GM21515 (cell line): ENCODE results near the gene VWA5B2.
"Not testable (repeated sequence)": the region's sequence is repeated elsewhere in the genome, so short reads cannot be mapped to it uniquely, and the experiment has no call there.

Source experiments
- ATAC-seq: cut with Tn5 transposase; IDR thresholded peaks from one replicate; pipeline ENCODE4 v1.9.1; 2021; ENCODE audit not compliant: unreplicated experiment

Gene VWA5B2

DNA sequence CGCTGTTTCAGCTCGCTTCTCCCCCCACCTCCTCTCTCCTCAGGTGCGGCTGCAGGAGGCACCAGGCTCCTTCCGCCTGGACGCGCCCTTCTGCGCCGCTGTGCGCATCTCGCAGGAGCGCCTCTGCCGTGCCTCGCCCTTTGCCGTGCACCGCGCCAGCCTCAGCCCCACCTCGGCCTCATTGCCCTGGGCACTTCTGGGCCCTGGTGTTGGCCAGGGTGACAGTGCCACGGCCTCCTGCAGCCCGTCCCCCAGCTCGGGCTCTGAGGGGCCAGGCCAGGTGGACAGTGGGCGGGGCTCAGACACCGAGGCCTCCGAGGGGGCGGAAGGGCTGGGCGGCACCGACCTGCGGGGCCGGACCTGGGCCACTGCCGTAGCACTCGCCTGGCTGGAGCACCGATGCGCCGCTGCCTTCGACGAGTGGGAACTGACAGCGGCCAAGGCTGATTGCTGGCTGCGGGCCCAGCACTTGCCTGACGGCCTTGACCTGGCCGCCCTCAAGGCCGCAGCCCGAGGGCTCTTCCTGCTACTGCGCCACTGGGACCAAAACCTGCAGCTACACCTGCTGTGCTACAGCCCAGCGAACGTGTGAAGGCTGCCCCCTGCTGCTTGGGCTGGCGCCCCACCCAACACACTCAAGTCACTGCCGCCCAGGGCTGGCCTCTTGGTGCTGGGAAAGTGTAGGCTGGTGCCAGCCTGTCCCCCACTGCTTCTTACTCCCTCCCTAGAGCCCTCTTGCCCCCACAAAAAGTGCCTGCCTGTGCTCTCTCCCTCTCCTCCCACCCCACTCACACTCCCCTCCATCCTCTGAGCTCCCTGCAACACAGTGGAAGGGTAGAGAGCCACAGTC is 12.3 kb downstream of the VWA5B2 start:
- no peak for ATAC-seq

DNA sequence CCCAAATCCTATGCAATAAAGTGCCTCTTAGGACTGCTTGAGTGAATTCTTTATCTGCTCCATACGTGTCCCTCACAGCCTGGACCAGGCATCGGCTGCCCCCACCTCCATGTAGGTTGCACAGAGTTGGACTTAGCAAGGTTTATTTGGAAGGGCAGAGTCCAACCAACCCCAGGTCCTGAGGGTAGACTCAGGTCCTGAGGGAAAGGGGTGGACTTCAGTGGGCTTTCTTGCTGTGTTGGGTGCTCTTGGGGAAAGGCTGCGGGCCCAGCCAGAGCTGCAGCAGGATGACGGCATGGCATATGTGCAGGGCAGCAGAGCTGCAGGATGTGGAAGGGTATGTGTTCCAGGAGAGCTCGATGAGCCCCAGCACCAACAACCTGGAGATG is 12.9 kb downstream of the VWA5B2 start:
- ATAC-seq = no peak

DNA sequence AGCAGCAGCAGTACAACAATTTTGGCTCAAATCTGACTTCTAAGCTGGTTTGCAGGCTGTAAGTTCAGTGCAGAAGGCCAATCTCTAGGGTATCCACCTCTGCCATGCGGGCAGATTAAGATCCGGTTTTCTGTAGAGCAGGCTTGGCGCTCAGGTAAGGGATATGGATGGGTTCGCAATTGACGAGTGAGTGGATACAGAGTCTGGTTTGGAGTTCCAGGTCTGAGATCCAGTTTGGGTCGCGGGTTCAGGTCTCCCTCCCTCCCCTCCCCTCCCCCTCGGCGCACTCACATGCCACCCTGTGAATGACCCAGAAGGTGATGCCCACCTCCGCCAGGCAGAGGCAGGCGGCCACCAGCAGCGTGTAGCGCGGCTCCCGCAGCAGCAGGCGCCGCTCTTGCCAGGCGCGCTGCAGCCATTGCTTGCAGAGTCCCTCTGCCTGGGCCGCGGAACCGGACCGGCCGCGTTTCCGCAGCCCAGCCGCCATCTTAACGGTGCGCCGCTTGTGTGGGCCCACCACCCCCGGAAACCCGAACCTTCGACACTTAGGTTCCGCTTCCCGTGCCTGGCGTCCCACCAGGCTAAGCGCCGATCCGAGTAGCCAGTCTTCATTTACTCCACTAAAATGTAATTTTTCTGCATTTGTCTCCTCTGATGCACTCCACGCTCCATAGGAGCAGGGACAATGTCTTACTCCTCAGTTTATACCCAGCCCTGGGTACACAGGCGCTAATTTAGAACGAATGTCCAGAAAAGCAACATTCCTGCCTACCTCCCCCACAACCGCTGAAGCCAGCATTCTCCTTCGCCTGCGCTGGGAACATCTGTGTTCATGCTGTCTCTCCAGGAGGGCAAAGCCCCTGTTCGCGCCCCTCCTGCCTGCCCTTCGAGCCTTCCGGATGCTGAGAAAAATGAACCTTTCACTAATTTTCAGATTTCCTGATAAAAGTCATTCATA is 19.3 kb downstream of the VWA5B2 start, which contains the start of gene ALG3:
Gene ALG3, minus strand, starts transcription at position 509 of the 958 bp plus-strand sequence. Its CDS starts 22 bp downstream, at position 487.
- ATAC-seq = peak; percentile 49

DNA sequence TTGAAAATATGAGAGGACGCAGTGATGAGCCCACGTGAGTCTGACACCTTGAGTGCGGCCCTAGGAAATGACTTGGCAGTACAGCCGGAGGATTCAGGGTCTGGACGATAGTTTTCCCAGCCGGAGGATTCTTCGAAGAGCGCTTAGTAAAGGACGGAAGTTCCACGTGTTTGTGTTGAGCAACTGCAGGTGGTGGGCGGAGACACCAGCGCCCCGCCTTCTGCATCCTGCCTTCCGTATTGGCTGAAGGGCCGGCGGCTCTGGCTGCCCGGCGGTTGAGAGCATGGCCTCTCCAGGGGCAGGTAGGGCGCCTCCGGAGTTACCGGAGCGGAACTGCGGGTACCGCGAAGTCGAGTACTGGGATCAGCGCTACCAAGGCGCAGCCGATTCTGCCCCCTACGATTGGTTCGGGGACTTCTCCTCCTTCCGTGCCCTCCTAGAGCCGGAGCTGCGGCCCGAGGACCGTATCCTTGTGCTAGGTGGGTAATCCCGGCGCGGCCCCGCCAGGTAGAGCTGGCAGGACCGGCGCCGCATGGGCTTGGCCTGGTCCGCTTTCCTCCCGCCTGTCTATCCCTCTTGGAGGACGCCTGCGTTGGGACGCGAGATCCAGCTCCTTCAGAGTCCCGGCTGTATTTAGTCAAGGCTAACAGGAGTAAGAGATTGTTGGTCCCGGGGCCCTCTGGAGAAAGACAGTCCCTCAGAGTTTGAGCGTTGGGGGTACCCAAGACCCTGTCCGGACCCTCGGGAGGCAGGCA is 20.2 kb downstream of the VWA5B2 start, which contains the start of gene EEF1AKMT4:
Gene EEF1AKMT4, plus strand, starts transcription at position 261 of the 755 bp plus-strand sequence. Its CDS starts 23 bp downstream, at position 284.
- ATAC-seq = peak; percentile 90

DNA sequence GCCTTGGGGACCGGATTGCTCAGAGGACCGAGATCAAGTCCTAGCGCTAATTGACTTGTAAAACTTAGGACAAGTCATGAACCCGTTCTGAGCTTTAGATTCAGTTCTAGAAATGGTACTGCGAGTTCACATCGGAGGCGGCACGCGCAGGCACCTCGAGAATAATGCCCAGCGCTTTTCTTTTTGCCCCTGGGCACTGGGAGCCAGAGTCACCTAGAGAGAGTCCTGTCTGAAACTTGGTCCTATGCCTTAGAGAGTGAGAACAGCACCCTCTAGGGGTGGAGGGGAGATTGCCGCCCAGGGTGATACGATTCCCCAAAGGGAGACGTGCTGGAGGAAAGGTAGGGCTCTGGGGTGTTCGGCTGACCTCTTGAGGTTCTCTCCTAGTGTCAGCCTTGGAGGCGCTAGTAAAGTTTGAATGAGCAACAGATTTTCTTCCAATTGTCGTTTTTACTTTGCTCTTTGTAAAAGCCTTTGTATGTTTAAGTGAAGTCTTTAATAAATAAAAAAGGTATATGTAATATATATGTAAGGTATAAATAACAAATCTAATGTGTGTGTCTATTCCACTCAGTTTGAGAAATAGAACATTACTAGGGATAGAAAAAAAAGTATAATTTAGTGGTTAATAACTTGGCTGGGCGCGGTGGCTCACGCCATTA is 20.9 kb downstream of the VWA5B2 start:
- ATAC-seq = peak; percentile 61

DNA sequence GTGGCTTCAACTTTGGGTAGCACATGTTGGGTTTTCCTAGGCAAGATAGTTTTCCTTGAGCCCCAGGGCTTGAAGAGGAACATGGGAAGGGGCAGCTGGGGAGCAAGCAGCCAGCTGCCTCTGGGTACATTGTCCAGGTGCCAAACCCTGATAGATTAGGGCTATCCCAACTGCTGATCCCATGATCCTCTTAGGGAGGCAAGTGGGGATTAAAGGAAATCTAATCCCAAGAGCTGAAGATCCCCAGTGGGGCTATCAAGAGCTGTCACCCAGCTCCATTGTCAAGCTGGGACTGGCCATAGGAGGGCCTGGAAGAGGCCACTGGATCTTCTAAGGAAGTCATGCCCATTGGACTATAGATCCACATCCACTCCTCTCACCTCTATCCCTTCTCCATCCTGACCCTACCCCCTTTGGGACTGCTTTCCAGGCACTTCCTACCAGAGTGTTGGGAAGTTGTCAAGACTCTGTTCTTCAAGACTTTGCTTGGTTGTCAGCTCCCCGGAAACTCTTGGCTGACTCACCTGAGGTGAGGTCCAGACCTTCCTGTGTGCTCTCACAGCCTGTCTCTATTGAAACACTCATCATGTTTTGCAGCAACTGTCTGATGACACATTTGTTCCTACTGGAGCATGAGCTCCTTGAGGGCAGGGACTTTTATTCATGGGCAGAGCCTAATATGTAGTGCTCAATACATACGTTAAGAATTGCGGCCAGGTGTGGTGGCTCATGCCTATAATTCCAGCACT is 26.1 kb downstream of the VWA5B2 start:
- ATAC-seq = no peak

DNA sequence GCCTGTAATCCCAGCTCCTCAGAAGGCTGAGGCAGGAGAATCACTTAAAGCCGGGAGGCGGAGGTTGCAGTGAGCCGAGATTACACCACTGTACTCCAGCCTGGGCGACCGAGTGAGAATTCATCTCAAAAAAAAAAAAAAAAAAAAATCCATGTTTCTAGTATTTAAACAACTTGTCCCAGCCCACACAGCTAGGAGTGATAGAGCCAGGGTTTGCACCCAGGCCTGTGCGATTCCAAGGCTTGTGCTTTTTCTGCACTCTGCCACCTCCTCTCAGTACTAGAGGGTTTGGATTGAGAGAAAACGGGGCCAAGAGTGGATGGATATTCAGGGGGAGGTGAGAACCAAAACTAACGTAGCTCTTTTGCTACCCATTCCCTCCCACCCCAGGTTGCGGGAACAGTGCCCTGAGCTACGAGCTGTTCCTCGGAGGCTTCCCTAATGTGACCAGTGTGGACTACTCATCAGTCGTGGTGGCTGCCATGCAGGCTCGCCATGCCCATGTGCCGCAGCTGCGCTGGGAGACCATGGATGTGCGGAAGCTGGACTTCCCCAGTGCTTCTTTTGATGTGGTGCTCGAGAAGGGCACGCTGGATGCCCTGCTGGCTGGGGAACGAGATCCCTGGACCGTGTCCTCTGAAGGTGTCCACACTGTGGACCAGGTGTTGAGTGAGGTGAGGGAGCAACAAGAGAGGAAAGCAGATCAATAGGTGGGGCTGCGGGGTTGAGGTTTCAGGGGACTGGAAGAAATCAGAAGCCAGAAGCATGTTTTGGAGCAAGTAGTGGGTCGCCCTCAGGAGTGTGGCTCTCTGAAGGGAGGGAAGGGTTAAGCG is 27.9 kb downstream of the VWA5B2 start:
- ATAC-seq = no peak

DNA sequence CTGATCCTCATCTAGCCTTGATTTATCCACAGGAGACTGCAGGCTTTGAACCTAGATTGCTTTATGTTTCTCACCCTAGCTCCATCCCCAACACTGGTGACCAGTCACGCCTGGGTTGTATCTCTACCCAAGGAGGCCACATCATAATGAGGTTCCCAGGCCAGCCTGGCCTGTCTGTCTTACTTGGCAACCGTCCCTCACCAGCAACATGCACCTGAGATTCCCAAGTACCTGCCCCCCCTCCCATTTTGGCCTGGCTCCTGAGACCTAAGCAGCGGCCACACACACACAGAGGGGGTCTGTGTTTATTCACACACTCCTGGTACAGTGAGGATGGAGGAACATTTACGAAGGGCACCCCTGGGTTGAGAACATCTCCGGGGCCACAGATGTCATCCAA is 29.5 kb downstream of the VWA5B2 start:
- no peak for ATAC-seq

DNA sequence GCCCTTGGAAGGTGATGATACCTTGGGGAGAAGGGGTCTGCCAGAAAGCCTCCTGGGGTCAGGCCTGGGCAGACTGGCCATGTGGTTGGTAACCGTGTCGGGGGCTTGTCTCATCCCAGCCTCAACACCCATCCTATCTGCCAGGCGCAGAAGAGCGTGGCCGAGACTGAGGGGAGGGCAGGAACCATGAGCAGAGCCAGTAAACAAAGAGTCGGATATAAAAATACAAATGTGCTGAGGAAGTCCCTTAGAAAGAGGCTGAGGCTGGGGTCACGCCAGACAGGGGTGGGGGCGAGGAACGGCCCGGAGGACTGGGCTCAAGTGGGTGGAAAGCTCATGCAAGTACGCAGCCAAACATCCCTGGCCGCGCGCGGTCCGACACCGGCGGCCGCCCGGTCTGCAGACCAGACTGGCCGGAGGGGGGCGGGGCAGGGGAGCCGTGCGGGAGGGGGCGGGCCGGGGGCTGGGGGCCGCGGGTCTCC is 30.1 kb downstream of the VWA5B2 start:
- no peak for ATAC-seq

DNA sequence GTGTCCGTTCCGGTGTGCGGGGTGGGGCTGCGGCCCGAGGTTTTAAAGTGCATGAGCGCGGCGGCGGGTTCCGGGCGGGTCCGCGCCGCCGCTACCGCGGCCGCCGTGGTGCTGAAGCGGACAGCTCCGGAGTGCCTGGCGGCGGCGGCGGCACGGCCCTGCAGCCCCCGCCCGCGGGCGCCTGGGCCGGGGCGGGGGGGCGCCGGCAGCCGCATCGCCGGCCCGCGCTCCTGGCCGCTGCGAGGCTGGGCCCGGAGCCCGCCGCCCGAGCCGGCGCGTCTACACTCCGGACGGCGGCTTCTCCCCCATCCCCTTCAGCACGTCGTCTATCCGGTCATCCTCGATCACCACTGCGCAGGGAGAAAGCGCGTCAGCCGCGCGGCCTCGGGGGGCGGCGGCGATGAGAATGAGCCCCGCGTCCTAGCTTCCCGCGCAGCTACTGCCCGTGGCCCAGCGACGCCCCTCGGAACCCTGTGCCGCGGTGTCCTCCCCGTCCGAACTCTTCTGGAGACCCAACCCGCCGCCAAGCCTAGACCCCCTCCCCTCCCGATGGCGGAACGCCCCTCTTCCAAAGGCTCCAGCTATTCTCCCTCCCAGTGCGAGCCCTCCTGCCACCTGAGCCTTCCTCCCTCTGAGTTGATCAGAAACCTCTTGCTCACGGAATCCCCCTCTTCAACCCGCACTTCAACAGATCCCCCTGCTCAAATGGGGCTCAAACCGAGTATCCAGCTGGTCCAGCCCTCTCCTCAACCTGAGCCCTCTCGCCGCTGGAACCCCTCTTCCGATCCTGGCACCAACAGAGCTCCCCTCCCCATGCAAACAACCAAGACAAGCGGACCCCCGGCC is 30.7 kb downstream of the VWA5B2 start:
- no peak for ATAC-seq

DNA sequence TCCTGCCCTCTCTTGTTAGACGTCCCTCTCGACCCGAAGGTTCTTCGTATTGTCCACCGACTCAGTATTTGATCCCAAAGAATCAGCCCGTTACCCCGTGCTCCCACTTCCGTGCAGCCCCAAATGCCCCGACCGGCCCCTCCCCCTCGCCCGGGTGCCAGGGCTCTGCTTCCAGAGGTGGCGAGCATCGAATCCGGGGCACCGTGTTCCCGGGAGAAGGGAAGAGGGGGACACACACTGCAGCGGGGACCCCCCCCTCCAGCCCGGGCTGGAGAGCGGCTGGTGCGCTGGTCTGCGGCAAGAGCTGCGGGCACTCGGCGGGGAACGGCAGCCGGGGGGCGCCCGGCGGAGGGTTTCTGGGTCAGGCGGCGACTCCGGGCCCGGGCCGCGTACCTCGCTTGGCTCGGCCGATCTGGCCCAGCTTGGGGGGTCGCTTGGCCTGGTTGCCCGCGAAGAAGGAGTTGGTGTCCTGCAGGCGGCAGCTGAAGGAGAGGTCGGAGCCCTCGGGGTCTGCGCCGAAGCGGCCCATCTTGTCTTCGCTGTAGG is 31.4 kb downstream of the VWA5B2 start:
- no peak for ATAC-seq

DNA sequence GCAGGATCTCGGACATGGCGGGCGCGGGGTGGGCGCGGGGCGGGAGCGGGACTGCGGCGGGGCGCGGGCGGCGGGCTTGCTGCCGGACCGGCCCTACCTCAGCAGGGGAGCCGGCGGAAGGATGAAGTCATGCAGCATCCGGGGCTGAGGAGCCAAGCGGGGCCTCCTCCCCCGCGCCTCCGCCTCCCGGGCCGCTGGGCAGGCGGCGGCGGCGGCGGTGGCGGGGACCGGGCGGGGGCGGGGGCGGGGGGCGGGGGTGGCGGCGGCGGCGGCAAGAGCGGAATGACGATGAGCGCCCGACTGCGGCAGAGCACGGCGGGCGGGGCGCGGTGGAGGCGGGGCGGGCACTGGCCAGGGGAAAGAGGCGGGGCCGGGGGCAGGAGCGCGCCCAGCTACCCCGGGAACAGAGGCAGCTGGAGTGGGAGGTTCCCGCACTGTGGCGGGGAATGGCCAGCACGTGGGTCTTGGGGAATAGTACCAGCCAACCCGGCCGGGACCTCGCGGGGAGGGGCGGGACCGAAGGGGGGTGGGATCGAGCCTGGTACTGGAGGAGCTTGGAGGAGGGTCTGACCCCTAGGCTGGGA is 32.0 kb downstream of the VWA5B2 start, which contains the start of gene CAMK2N2:
Gene CAMK2N2, minus strand, starts transcription at position 284 of the 584 bp plus-strand sequence. Its CDS starts 268 bp downstream, at position 16.
- no peak for ATAC-seq

DNA sequence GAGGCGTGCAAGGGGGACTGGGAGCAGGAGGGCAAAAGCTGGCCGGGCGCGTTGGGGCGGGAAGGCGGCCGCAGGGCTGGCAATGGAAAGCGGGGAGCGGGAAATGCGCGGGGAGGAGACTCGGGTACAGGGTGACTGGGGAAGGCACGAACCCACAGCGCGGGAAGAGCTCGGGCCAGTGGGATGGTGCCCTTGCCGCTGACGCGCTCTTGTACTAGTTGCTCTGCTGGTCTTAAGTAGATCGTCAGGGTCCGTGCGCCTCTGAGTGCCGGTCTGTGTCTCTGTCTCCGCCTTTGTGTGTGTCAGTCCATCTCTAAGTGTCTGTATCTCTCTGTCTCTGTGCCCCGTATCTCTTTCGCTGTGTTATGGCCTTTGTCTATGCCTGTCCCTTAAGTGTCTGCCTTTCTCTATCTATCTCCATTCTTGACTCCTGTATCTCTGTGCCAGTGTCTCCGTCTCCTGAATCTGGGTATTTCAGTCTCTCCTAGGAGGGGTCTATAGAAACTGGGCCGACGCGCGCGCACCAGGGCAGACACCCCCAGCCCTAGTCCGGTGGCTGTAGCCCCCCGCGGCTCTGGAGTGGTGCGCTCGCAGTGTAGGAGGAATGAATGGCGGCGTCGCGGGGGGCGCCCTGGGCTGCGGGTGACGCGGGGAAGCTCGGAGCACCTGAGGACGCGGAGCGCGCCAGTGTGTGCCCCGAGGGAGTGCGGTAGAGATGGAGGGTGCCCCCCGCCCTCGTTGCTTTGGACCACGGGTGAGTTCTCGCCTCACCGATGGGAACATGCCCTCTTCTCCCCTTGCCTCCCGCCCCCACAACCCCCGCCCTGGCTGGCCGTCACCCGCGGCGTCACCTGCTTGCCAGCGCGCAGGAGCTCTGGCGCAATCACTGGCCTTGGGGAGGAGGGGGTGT is 32.7 kb downstream of the VWA5B2 start:
- ATAC-seq = no peak

DNA sequence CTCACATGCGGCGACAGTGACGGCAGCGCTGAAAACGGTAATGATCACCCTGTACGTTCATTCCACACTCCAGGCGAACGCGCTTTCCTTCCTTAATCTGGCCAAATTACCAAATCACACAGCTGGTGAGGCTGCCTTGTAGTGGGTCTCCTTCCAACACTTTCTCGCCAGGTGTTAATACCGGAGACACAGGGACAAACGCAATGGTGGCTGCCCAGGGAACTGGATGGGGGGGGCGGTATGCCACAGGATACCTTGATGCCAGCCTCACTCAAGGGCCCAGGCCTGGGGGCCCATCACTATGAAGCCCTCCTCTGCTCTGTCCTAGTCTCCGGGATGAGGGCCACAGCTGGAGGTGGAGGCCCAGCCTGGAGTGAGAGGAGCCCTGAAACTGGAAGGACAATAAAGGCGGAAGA is 33.4 kb downstream of the VWA5B2 start:
- no peak for ATAC-seq

DNA sequence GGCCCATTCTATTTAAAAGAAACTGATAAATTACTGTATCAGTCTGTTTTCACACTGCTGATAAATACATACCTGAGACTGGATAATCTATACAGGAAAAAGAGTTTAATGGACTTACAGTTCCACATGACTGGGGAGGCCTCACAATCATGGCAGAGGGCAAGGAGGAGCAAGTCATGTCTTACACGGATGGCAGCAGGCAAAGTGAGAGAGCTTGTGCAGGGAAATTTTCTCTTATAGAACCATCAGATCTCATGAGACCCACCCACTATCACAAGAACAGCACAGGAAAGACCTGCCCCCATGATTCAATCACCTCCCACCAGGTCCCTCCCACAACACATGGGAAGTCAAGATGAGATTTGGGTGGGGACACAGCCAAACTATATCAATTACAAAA is 37.9 kb downstream of the VWA5B2 start:
- not testable (repeated sequence) for ATAC-seq

DNA sequence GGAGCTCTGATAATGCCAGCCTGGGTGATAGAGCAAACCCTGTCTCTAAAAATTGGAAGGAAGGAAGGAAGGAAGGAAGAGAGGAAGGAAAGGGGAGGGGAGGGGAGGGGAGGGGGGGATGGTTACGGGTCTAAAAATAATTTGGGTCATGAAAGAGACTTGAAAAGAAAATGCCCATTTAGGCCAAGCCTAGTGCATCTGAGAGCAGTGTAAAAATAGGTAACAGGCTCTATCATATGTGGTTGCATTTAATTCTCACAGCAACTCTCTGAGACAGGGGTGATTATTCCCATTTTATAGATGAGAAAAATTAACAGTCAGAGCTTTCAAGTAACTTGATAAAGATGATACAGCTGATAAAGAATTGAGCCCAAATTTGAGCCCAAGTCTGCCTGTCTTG is 42.9 kb downstream of the VWA5B2 start:
- no peak for ATAC-seq
